NCI-H2107 treated with DMSO at 0.1 percent for 48 hours (cell line): Measurements from ENCODE around the gene EPHB6.

Experiments
- DNase-seq: peaks from one replicate; lab custom pipeline; 2025; ENCODE audit not compliant: unreplicated experiment; lab: John Stamatoyannopoulos, UW

EPHB6 gene, protein sequence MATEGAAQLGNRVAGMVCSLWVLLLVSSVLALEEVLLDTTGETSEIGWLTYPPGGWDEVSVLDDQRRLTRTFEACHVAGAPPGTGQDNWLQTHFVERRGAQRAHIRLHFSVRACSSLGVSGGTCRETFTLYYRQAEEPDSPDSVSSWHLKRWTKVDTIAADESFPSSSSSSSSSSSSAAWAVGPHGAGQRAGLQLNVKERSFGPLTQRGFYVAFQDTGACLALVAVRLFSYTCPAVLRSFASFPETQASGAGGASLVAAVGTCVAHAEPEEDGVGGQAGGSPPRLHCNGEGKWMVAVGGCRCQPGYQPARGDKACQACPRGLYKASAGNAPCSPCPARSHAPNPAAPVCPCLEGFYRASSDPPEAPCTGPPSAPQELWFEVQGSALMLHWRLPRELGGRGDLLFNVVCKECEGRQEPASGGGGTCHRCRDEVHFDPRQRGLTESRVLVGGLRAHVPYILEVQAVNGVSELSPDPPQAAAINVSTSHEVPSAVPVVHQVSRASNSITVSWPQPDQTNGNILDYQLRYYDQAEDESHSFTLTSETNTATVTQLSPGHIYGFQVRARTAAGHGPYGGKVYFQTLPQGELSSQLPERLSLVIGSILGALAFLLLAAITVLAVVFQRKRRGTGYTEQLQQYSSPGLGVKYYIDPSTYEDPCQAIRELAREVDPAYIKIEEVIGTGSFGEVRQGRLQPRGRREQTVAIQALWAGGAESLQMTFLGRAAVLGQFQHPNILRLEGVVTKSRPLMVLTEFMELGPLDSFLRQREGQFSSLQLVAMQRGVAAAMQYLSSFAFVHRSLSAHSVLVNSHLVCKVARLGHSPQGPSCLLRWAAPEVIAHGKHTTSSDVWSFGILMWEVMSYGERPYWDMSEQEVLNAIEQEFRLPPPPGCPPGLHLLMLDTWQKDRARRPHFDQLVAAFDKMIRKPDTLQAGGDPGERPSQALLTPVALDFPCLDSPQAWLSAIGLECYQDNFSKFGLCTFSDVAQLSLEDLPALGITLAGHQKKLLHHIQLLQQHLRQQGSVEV

GRCh38 chr7:142854372-142855113 is at the start of gene EPHB6:
Gene EPHB6 (plus strand): TSS chr7:142855076. CDS start chr7:142863228, 8,152 bp downstream.
- DNase-seq, result no peak

GRCh38 chr7:142805350-142806021 is 49.4 kb upstream of the EPHB6 start:
- DNase-seq, result no peak

DNA sequence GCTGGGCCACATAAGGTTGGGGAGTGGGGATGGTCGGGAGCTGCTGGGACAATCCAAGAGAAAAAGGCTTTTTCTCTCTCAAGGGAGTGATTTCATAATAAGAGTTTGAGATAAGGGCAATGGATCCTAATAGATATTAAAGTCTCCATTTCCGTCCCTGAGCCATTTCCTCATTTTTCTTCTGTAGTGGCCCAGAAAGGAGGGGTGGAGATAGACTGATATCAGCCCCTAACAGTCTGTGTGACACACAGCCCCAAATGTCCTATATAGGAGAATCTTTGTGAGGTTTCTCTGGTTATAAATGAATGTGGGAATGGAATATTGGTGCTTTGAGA is 48.9 kb upstream of the EPHB6 start:
- DNase-seq, result no peak

- DNase-seq, result no peak
Measured at GRCh38 chr7:142806957-142807356, 47.9 kb upstream of the EPHB6 start.

DNA sequence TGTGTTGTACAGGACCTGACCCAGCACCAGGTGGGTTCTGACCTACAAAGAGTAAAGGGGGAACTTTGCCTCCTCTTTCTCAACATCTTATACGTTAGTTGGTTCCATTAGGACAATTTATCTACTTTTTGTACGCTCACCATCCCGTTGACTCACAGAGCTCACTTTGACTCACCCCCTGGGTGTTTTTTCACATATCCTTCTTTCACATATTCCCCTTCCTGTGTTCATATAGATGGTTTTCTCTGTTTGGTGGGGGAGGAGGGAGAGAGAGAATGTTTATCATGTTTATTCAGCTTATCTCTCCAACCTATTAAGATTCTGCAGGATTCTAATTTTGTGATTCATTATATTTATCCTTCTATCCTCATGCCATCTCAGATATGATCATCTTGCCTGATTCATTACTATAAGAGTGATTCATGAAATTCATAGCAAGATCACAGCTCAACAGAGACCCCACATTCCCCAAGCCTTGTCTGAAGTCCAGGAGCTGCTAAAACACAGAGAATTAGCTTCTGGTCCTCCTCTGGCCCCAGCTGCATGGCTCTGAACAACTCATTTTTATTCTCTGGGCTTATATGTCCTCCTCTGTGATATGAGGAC is 46.9 kb upstream of the EPHB6 start:
- DNase-seq, result no peak

DNA sequence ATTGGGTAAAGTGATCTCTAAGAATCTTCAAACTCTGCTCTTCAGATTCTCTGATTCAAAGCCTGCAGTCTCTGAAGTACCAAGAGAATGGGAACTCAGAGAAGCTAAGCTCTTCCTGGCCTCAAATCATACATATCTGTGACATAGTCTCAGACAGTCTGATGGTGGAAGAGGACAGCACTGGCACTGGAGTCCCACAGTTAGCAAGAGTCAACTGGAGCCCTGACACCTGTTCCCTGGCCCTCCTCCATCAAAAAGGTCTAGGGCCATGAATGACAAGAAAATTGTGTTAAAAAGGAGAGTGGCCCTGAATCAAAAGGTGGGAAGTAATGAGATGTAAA is 46.4 kb upstream of the EPHB6 start:
- no peak for DNase-seq

DNA sequence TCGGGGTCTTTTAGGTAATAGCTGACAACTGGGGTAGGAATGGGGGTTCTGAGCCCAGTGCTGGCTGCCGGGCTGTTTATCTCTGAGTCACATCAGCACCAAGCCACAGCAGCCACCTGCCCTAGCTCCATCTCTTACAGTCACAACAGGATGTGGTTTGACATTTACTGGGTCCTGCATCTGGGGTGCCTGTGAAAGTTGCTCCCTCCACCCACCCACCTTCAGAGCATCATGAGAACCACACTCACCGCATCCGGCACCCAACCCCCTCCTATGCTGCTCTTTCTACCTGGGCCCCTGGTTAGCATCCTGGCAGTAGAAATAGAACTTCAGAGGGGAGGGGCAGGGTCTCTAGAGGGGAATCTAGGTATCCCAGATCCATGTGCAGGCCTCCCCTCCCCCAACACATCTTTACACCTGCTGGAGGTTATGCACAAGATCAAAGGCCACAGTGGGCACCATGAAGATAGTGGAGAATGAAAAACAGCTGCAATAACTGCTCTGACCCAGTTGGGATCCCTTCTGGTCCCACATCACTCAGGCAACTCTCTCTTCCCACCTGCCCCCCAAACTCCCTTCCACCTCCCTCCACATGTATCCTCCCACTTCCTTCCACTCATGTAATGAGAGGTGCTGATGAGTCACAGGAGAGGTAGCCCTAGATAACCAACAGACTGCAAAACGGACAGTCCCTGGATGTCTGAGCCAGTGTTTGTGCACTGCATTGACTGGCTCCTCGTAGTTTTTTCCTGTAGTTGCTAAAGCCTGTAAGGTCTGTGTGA is 45.9 kb upstream of the EPHB6 start:
- DNase-seq, result peak; percentile 16

DNA sequence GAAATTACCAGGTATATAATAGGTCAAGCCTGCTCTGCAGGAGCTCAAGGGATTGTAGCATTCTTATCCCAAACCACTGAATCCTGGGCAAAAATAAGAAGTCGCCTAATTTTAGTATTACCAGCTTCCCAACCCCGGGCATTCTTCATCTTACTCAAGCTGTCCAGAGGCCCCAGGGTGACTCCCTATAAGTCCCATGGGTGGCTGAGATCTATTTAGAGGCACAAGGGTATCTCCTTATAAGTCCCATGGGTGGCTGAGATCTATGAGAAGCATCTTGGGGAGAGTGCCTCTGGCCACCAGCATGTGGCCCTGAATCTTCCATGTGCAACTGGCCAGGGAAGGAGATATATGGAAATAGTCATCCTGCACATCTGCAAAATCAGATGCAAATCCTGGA is 45.2 kb upstream of the EPHB6 start:
- no peak for DNase-seq

DNA sequence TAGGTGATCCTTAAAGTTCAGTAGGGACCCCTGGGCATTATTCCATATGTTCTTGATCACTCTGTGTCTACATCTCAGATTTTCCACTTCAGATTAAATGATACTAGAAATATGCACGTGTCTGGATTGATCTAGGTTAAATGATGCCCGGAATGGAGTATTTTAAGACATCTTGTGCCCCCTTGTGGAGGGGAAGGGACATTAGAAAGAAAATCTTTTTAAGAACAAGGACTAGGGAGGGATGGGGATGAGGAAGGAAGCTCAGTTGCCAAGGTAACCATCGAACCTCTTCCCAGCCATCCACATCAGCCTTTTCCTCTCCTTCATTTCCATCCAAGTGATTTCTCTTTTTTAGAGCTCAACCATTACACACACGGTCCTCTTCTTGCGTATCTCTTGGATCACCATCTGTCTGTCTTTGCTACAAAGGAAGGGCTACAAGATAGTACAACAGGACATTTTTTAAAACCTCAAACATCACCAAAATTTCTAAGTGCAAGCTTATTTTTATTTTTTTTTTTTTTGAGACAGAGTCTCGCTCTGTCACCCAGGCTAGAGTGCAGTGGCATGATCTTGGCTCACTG is 43.6 kb upstream of the EPHB6 start:
- DNase-seq, result peak; percentile 84

GRCh38 chr7:142812437-142813215 is 42.2 kb upstream of the EPHB6 start:
- no peak for DNase-seq

GRCh38 chr7:142813226-142813625 is 41.6 kb upstream of the EPHB6 start:
- DNase-seq, result no peak

DNA sequence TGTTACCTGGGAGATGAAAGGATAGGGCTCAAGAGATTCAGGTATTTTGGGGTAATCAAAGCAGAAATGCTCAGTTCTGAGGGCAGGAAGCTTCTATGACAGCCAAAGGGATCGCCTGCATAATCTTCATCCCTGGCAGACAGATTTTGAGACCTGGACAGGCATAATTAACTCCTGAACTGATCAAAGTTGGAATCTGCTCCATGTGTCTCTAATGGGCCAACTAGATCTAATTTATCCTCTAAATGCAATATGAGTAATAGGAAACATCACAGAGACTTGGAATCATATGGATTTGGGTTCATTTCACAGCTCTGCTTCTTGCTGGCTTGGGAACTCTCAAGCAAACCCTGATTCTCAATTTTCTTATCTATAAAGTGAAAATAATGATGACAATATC is 41.2 kb upstream of the EPHB6 start:
- DNase-seq, result no peak

- DNase-seq, result no peak
Measured at GRCh38 chr7:142814451-142814850, 40.4 kb upstream of the EPHB6 start.

GRCh38 chr7:142815134-142815533 is 39.7 kb upstream of the EPHB6 start:
- DNase-seq, result no peak

DNA sequence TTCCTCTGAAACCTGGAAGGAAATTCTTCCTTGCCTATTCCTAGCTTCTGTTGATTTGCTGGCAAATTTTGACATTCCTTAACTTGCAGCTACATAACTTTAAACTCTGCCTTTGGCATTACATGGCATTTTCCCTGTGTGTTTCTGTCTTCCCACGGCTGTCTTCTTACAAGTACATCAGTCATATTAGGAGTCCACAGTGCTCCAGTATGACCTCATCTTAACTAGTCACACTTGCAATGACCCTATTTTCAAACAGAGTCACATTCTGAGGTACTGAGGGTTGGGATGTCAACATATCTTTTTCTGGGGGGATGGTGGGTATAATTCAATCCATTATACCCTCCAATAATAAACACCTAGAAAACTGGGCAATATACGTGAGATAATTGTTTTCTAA is 37.4 kb upstream of the EPHB6 start:
- no peak for DNase-seq

DNA sequence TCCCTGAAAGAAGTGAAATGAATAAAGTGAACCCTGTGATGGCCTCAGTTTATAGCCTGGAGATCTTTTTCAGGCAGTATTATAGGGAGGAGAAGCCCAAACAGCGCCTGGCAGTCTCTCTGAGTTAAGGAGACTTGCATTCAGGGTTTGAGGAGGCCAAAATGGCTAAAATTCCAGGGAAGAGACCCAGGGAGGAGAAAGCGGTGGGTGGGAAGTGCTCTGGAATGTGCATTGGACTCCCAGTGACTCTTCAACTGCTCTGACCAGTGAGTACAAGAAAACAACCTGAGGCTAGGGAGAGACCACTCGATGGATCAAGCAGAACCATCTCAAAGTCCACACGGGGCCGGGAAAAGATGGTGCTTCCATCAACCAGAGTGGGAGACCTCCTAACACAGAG is 35.3 kb upstream of the EPHB6 start:
- DNase-seq, result no peak

DNA sequence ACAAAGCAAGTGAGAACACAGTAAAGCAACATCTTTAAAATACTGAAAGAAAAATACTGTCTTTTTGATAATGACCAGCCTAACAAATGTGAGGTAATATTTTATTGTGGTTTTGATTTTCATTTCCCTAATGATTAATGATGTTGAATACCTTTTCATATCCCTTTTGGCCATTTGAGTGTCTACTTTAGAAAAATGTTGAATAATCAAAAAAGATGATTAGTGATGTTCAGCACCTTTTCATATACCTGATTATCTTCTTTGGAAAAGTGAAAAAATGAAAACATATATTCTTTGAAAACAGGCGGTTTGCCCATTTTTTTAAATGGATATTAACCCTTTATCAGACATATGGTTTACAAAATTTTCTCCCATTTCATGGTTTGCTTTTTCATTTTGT is 32.2 kb upstream of the EPHB6 start:
- no peak for DNase-seq

- DNase-seq, result no peak
Measured at GRCh38 chr7:142827951-142828500, 26.9 kb upstream of the EPHB6 start.
